ENCODE results near the gene CMSS1. TPM values are rescaled to one million over a fixed set of nuclear protein-coding genes. Genes with fewer than 3 reads are reported as not detected.
"Not testable (repeated sequence)": the region's sequence is repeated elsewhere in the genome, so short reads cannot be mapped to it uniquely, and the experiment has no call there.

The CMSS1 gene
- total RNA-seq, 1 experiment from 2014 or later = 63.7 TPM

GRCh38 chr3:100081986-100082692 is 264.5 kb downstream of the CMSS1 start:
- no peak for DNase-seq (ENCODE audit: low read depth)

GRCh38 chr3:100082714-100083113 is 265.1 kb downstream of the CMSS1 start:
- no peak for DNase-seq (ENCODE audit: low read depth)

GRCh38 chr3:100083209-100083608 is 265.5 kb downstream of the CMSS1 start:
- no peak for DNase-seq (ENCODE audit: low read depth)

- no peak for DNase-seq (ENCODE audit: low read depth)
Measured at GRCh38 chr3:100084100-100084806, 266.6 kb downstream of the CMSS1 start.

- no peak for DNase-seq (ENCODE audit: low read depth)
Measured at GRCh38 chr3:100086401-100086800, 268.7 kb downstream of the CMSS1 start.

GRCh38 chr3:100087198-100087597 is 269.5 kb downstream of the CMSS1 start:
- DNase-seq (ENCODE audit: low read depth) = peak; percentile 87

- no peak for DNase-seq (ENCODE audit: low read depth)
Measured at GRCh38 chr3:100088735-100089368, 271.2 kb downstream of the CMSS1 start.

GRCh38 chr3:100089812-100090668 is 272.4 kb downstream of the CMSS1 start:
- DNase-seq (ENCODE audit: low read depth) = peak; percentile 76

GRCh38 chr3:100090669-100091005 is 273.0 kb downstream of the CMSS1 start:
- no peak for DNase-seq (ENCODE audit: low read depth)

GRCh38 chr3:100093831-100094230 is 276.2 kb downstream of the CMSS1 start:
- DNase-seq (ENCODE audit: low read depth) = no peak

GRCh38 chr3:100096286-100096685 is 278.6 kb downstream of the CMSS1 start:
- not testable (repeated sequence) for DNase-seq (ENCODE audit: low read depth)

- no peak for DNase-seq (ENCODE audit: low read depth)
Measured at GRCh38 chr3:100096866-100097265, 279.2 kb downstream of the CMSS1 start.

GRCh38 chr3:100097919-100098783 is 280.5 kb downstream of the CMSS1 start:
- DNase-seq (ENCODE audit: low read depth) = no peak

GRCh38 chr3:100098784-100099070 is 281.1 kb downstream of the CMSS1 start:
- no peak for DNase-seq (ENCODE audit: low read depth)

- DNase-seq (ENCODE audit: low read depth) = no peak
Measured at GRCh38 chr3:100099621-100100020, 282.0 kb downstream of the CMSS1 start.

GRCh38 chr3:100100425-100100824 is 282.8 kb downstream of the CMSS1 start:
- DNase-seq (ENCODE audit: low read depth) = no peak

GRCh38 chr3:100102757-100103156 is 285.1 kb downstream of the CMSS1 start:
- DNase-seq (ENCODE audit: low read depth) = no peak

- peak; percentile 83 for DNase-seq (ENCODE audit: low read depth)
Measured at GRCh38 chr3:100103558-100104441, 286.1 kb downstream of the CMSS1 start.

- no peak for DNase-seq (ENCODE audit: low read depth)
Measured at GRCh38 chr3:100104442-100104798, 286.8 kb downstream of the CMSS1 start.

GRCh38 chr3:100104817-100105413 is 287.3 kb downstream of the CMSS1 start:
- DNase-seq (ENCODE audit: low read depth) = no peak
